ENCODE results near the gene PWWP2B. TPM values are rescaled to one million over a fixed set of nuclear protein-coding genes. Genes with fewer than 3 reads are reported as not detected.

Gene PWWP2B
- total and polyA plus RNA-seq, 7 experiments from 2014 or later, result 1.5 to 22.2 (median 11.5) TPM

- Histone ChIP-seq H3K27ac (ENCODE audit: low read depth, low read length) (no peak overlapping the region), H3K27me3 (ENCODE audit: control insufficient read depth in 2 of 2, insufficient read depth in 2 of 2, low read length in 2 of 2) (no peaks in the 10 kb centered on the region), H3K4me3 (ENCODE audit: low read length) (no peak overlapping the region), H3K4me1 (ENCODE audit: control insufficient read depth in 2 of 2, insufficient read depth in 2 of 2, low read length in 2 of 2) (peaks cover 0 to 4% of the 10 kb centered on the region in 2 donors), H3K9me3 (ENCODE audit: control insufficient read depth in 2 of 3, low read length in 3 of 3) (no peaks in the 10 kb centered on the region), H3K36me3 (ENCODE audit: control insufficient read depth in 2 of 3, insufficient read depth in 3 of 3, low read length in 3 of 3) (no peaks in the 10 kb centered on the region)
- H3K4me3 Mint-ChIP-seq, result no peak overlapping the region
- peaks cover 8 to 18% (median 10%) of the 10 kb centered on the region in 7 donors for H3K4me1 Mint-ChIP-seq
- POLR2A ChIA-PET, result interaction anchor here (1.5 kb wide), 1 partner anchor 9 kb away, joined by 7 read pairs; no protein-coding TSS in a partner anchor
- peaks cover 0 to 4% (median 0%) of the 10 kb centered on the region in 5 donors for H3K36me3 Mint-ChIP-seq
- H3K9me3 Mint-ChIP-seq, result peaks cover 0 to 4% (median 0%) of the 10 kb centered on the region in 11 donors
- ATAC-seq (no peak), DNase-seq (no peak)
- CTCF ChIA-PET, result interaction anchor here (0.6 kb wide), 1 partner anchor 125 kb away, joined by 3 read pairs; no protein-coding TSS in a partner anchor
- peak overlapping the region in 3 of 9 donors; percentile 13 to 77 (median 19) for H3K27ac Mint-ChIP-seq
- intact Hi-C loops (cut with micrococcal nuclease), result no loop called here
- no peaks in the 10 kb centered on the region for H3K27me3 Mint-ChIP-seq
These were observed 40.5 kb downstream of the PWWP2B start for GRCh38 chr10:132437541-132437950.

GRCh38 chr10:132438091-132439024 is 41.4 kb downstream of the PWWP2B start:
- DNase-seq (no peak), ATAC-seq (no peak)
- POLR2A ChIA-PET, result interaction anchor here (1.5 kb wide), 1 partner anchor 9 kb away, joined by 7 read pairs; no protein-coding TSS in a partner anchor
- intact Hi-C loops (cut with micrococcal nuclease), result no loop called here
- H3K4me1 ChIP-seq (ENCODE audit: control insufficient read depth in 2 of 2, insufficient read depth in 2 of 2, low read length in 2 of 2), result peaks cover 0 to 4% of the 10 kb centered on the region in 2 donors
- no peaks in the 10 kb centered on the region for H3K9me3 ChIP-seq (ENCODE audit: control insufficient read depth in 2 of 3, low read length in 3 of 3)
- no peak overlapping the region for H3K27ac ChIP-seq (ENCODE audit: low read depth, low read length)
- H3K36me3 ChIP-seq (ENCODE audit: control insufficient read depth in 2 of 3, insufficient read depth in 3 of 3, low read length in 3 of 3), result no peaks in the 10 kb centered on the region
- CTCF ChIA-PET, result no interaction called here
- Mint-ChIP-seq H3K27ac (peak overlapping the region in 6 of 9 donors; percentile 25 to 77 (median 66)), H3K36me3 (peaks cover 0 to 4% (median 0%) of the 10 kb centered on the region in 5 donors), H3K4me3 (no peak overlapping the region), H3K4me1 (peaks cover 8 to 18% (median 11%) of the 10 kb centered on the region in 7 donors), H3K9me3 (peaks cover 0 to 4% (median 0%) of the 10 kb centered on the region in 11 donors), H3K27me3 (no peaks in the 10 kb centered on the region)
- no peak overlapping the region for H3K4me3 ChIP-seq (ENCODE audit: low read length)
- H3K27me3 ChIP-seq (ENCODE audit: control insufficient read depth in 2 of 2, insufficient read depth in 2 of 2, low read length in 2 of 2), result no peaks in the 10 kb centered on the region

GRCh38 chr10:132439025-132439388 is 42.0 kb downstream of the PWWP2B start:
- no peaks in the 10 kb centered on the region for H3K9me3 ChIP-seq (ENCODE audit: control insufficient read depth in 2 of 3, low read length in 3 of 3)
- Mint-ChIP-seq H3K4me3 (no peak overlapping the region), H3K36me3 (peaks cover 0 to 4% (median 0%) of the 10 kb centered on the region in 5 donors), H3K9me3 (peaks cover 0 to 4% (median 0%) of the 10 kb centered on the region in 11 donors), H3K27me3 (no peaks in the 10 kb centered on the region), H3K4me1 (peaks cover 8 to 22% (median 15%) of the 10 kb centered on the region in 7 donors), H3K27ac (peak overlapping the region in 5 of 9 donors; percentile 25 to 68 (median 65))
- POLR2A ChIA-PET, result no interaction called here
- no peak for DNase-seq
- H3K4me1 ChIP-seq (ENCODE audit: control insufficient read depth in 2 of 2, insufficient read depth in 2 of 2, low read length in 2 of 2), result peaks cover 0 to 8% of the 10 kb centered on the region in 2 donors
- CTCF ChIA-PET, result no interaction called here
- intact Hi-C loops (cut with micrococcal nuclease), result no loop called here
- no peak for ATAC-seq
- H3K27me3 ChIP-seq (ENCODE audit: control insufficient read depth in 2 of 2, insufficient read depth in 2 of 2, low read length in 2 of 2), result no peaks in the 10 kb centered on the region
- no peaks in the 10 kb centered on the region for H3K36me3 ChIP-seq (ENCODE audit: control insufficient read depth in 2 of 3, insufficient read depth in 3 of 3, low read length in 3 of 3)
- H3K27ac ChIP-seq (ENCODE audit: low read depth, low read length), result no peak overlapping the region
- no peak overlapping the region for H3K4me3 ChIP-seq (ENCODE audit: low read length)

- ATAC-seq (no peak), DNase-seq (no peak)
- Histone ChIP-seq H3K4me1 (ENCODE audit: control insufficient read depth in 2 of 2, insufficient read depth in 2 of 2, low read length in 2 of 2) (peaks cover 0 to 10% of the 10 kb centered on the region in 2 donors), H3K27me3 (ENCODE audit: control insufficient read depth in 2 of 2, insufficient read depth in 2 of 2, low read length in 2 of 2) (no peaks in the 10 kb centered on the region), H3K27ac (ENCODE audit: low read depth, low read length) (no peak overlapping the region), H3K4me3 (ENCODE audit: low read length) (no peak overlapping the region), H3K9me3 (ENCODE audit: control insufficient read depth in 2 of 3, low read length in 3 of 3) (no peaks in the 10 kb centered on the region), H3K36me3 (ENCODE audit: control insufficient read depth in 2 of 3, insufficient read depth in 3 of 3, low read length in 3 of 3) (no peaks in the 10 kb centered on the region)
- Mint-ChIP-seq H3K4me3 (no peak overlapping the region), H3K27ac (peak overlapping the region in 5 of 9 donors; percentile 43 to 87 (median 66)), H3K9me3 (peaks cover 0 to 4% (median 0%) of the 10 kb centered on the region in 11 donors), H3K36me3 (peaks cover 0 to 4% (median 0%) of the 10 kb centered on the region in 5 donors), H3K27me3 (no peaks in the 10 kb centered on the region), H3K4me1 (peaks cover 8 to 19% (median 16%) of the 10 kb centered on the region in 7 donors)
- POLR2A ChIA-PET, result no interaction called here
- intact Hi-C loops (cut with micrococcal nuclease), result no loop called here
- CTCF ChIA-PET, result no interaction called here
These were observed 42.6 kb downstream of the PWWP2B start for GRCh38 chr10:132439424-132440163.

GRCh38 chr10:132440791-132441565 is 44.0 kb downstream of the PWWP2B start:
- Mint-ChIP-seq H3K27ac (peak overlapping the region in 5 of 9 donors; percentile 36 to 87 (median 62)), H3K4me3 (no peak overlapping the region), H3K36me3 (peaks cover 0 to 4% (median 0%) of the 10 kb centered on the region in 5 donors), H3K9me3 (peaks cover 0 to 4% (median 0%) of the 10 kb centered on the region in 11 donors), H3K4me1 (peaks cover 12 to 29% (median 23%) of the 10 kb centered on the region in 7 donors), H3K27me3 (no peaks in the 10 kb centered on the region)
- POLR2A ChIA-PET, result no interaction called here
- no peaks in the 10 kb centered on the region for H3K36me3 ChIP-seq (ENCODE audit: control insufficient read depth in 2 of 3, insufficient read depth in 3 of 3, low read length in 3 of 3)
- no peaks in the 10 kb centered on the region for H3K27me3 ChIP-seq (ENCODE audit: control insufficient read depth in 2 of 2, insufficient read depth in 2 of 2, low read length in 2 of 2)
- no peak overlapping the region for H3K4me3 ChIP-seq (ENCODE audit: low read length)
- CTCF ChIA-PET, result no interaction called here
- H3K9me3 ChIP-seq (ENCODE audit: control insufficient read depth in 2 of 3, low read length in 3 of 3), result no peaks in the 10 kb centered on the region
- no peak overlapping the region for H3K27ac ChIP-seq (ENCODE audit: low read depth, low read length)
- ATAC-seq (no peak), DNase-seq (no peak)
- intact Hi-C loops (cut with micrococcal nuclease), result no loop called here
- H3K4me1 ChIP-seq (ENCODE audit: control insufficient read depth in 2 of 2, insufficient read depth in 2 of 2, low read length in 2 of 2), result peaks cover 0 to 21% of the 10 kb centered on the region in 2 donors

Measured in naive thymus-derived CD4-positive, alpha-beta T cell (primary cell).